GM12865 (cell line): ENCODE results near the gene DUS3L.

Experiments
- DNase-seq: peaks from one replicate; pipeline ENCODE4 v3.0.0; 2010; ENCODE audit warnings: low read depth
- H3K4me3 ChIP-seq: 2 replicates; pipeline ENCODE4 v1.5.1; 2011; ENCODE audit warnings: mild to moderate bottlenecking, low read depth, low read length, control low read depth
- CTCF ChIP-seq: IDR thresholded peaks from 2 replicates; pipeline ENCODE4 v1.5.1; 2011; ENCODE audit warnings: low read length, control low read depth, low read depth, inconsistent platforms; ENCODE audit not compliant: insufficient read depth; ENCODE audit errors: missing control alignments

The DUS3L gene

GRCh38 chr19:5820785-5821184 lies 29.8 kb upstream of the DUS3L start:
- no peak for TF ChIP-seq CTCF
- no peak overlapping the region for H3K4me3 ChIP-seq
- no peak for DNase-seq

- no peak for DNase-seq
Observed at GRCh38 chr19:5818594-5818993, 27.6 kb upstream of the DUS3L start.

DNA sequence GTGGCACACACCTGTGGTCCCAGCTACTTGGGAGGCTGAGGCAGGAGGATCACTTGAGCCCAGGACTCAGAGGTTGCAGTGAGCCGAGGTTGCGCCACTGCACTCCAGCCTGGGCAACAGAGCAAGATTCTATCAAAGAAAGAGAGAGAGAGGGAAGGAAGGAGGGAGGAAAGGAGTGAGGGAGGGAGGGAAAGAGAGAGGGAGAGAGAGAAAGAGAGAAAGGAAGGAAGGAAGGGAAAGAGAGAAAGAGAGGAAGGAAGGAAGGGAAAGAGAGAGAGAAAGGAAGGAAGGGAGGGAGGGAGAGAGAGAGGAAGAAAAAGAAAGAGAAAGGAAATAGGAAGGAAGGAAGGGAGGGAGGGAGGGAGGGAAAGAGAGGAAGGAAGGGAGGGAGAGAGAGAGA lies 26.3 kb upstream of the DUS3L start:
- DNase-seq, result no peak
- H3K4me3 ChIP-seq, result no peak overlapping the region
- no peak for TF ChIP-seq CTCF

More at GRCh38 chr19:5818594-5818993, 27.6 kb upstream of the DUS3L start:
- H3K4me3 ChIP-seq, result no peak overlapping the region
- TF ChIP-seq CTCF, result no peak

GRCh38 chr19:5814852-5815246 lies 23.9 kb upstream of the DUS3L start:
- no peak overlapping the region for H3K4me3 ChIP-seq
- DNase-seq, result no peak
- no peak for TF ChIP-seq CTCF

GRCh38 chr19:5814123-5814851 lies 23.3 kb upstream of the DUS3L start:
- no peak overlapping the region for H3K4me3 ChIP-seq
- DNase-seq, result no peak
- TF ChIP-seq CTCF, result no peak

DNA sequence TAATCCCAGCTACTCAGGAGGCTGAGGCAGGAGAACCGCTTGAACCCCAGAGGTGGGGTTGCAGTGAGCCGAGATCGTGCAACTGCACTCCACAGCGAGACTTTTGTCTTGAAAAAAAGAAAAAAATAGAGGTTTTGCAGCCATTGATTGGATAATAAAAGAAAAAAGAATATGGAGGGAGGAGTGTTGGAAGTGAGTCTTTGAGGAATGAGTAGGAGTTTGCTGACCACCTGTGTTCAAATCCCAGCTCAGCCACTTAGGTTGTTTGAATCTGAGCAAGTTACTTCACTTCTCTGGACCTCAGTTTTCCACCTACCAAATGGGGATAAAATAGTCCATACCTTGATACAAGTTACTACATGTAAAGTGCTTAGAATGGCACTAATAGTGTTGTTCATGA lies 20.2 kb upstream of the DUS3L start:
- H3K4me3 ChIP-seq, result no peak overlapping the region
- TF ChIP-seq CTCF, result no peak
- DNase-seq, result no peak

- DNase-seq, result no peak
- H3K4me3 ChIP-seq, result no peak overlapping the region
- TF ChIP-seq CTCF, result no peak
Observed at GRCh38 chr19:5809469-5809868, 18.5 kb upstream of the DUS3L start.
